NCI-H2107 (cell line): ENCODE data around the gene P2RY14.

Experiments used
- DNase-seq: peaks from one replicate; lab custom pipeline; 2025; lab: John Stamatoyannopoulos, UW

P2RY14 gene

DNA sequence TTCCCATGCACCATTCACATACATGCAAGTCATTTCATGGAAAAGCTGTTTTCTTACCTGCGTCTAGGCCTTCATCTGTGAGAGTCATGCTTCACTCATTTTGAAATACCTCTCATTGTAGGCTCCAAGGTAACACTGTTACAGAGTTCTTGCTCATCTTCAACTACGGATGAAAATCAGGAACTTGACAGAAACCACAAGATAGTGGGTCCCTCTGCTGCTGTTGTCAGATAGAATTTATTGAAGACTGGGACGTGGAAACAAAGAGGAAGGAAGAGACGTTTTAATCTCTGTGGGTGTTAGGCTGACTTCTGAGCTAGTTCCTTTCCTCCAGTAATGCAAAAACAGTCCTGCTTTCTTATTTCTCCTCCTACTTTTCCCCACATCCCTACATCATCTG lies at the start of gene P2RY14:
P2RY14 (minus strand) TSS at position 313 of the 400 bp plus-strand sequence. CDS start 64,226 bp downstream, outside the sequence.
- DNase-seq, result no peak

GRCh38 chr3:151327571-151328198 lies 49.3 kb upstream of the P2RY14 start:
- DNase-seq, result no peak

DNA sequence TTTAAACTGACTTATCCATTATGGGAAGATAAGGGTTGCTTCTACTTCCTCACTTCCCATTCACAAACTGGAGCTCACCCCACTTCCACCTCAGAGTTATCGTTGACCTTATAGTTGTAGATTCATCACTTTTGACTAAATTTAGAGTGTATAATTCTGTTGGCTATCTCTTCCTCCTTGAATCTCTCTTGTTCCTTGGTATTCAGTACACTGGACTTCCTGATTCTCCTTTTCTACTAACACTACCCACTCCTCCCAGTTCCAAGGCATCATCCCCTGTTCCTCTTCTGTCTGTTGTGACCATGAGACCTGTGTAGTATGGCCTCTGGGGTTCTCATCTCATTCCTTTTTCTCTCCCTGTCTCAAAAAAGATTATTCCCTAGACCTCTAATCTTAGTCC lies 44.2 kb upstream of the P2RY14 start:
- no peak for DNase-seq

GRCh38 chr3:151321526-151321925 lies 43.2 kb upstream of the P2RY14 start:
- no peak for DNase-seq

DNA sequence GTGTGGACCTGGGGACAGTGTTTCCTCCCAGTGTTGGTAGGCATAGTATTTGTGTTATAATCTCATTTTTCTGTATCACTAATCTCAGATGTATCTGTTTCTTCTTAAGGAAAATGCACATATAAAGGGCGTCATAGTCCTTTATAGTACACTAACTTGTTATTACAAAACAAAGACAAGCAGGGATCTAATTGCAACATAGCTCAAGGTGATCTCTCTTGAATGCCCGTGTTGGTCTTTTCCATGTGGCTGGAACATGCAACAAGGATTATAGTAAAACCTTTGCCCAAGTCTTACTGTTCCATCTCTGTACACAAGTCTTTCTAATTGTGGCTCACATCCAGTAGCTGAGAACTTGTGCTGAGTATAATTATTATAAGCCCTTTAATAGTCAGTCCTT lies 41.8 kb upstream of the P2RY14 start:
- no peak for DNase-seq

DNA sequence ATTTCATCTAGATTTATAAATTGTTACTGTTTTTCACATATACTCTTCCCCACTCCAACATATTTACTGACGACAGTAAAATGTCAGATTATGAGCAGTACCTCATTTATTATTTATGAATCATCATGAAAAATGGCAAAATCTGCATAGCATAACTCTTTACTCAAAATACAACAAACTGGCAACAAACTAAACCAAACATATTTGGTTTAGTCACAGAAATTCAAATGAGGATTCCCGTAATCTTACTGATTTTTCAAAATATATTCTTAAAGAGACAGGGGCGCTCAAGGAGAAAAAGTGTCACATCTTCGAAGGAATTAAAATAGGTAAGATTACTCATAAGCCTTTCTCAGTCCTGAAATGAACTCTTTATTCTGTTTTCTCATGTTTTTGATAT lies 41.3 kb upstream of the P2RY14 start:
- no peak for DNase-seq

GRCh38 chr3:151318991-151319390 lies 40.6 kb upstream of the P2RY14 start:
- DNase-seq, result no peak

GRCh38 chr3:151318313-151318712 lies 40.0 kb upstream of the P2RY14 start:
- no peak for DNase-seq

GRCh38 chr3:151316267-151316991 lies 38.1 kb upstream of the P2RY14 start, which contains the start of gene GPR87:
Gene GPR87 (minus strand): TSS chr3:151316820. CDS start chr3:151300100, 16,720 bp downstream.
- DNase-seq, result no peak

DNA sequence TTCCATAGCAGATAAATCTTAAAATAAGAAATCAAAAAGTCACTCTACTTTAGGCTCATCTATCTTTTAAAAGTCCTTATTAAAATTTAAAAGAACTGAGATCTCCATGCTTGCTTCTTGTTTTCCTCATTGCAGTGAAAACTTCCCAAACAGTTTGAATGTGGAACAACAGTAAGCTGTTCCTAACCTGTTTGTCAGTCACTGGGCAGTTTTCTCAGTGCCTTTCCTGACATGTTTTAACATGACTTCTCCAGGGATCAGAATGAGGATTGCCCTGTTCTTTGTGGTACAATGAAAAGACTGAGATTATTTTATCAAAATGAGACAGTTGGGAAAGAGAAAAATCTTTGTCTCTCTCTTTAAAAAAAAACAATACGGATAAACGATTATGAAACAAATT lies 37.5 kb upstream of the P2RY14 start:
- no peak for DNase-seq

DNA sequence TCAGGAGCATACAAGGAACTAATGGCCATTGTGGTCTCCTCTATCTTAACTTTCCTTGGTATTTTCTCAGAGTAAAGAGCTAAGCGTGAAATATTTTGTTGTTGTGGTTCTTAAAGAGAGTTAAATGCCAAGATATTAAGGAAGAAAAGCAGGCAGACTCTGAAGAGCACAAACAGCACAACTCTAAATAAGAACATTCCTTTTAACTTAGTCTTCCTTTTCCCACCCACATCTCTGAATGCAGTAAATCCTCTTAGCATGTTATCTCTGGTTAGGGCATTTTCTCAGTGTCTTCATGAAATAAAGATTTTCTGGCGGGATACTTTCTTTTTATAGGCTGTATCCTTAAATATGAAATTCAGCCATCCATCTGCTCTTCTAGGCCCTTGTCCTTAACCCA lies 36.8 kb upstream of the P2RY14 start:
- no peak for DNase-seq

DNA sequence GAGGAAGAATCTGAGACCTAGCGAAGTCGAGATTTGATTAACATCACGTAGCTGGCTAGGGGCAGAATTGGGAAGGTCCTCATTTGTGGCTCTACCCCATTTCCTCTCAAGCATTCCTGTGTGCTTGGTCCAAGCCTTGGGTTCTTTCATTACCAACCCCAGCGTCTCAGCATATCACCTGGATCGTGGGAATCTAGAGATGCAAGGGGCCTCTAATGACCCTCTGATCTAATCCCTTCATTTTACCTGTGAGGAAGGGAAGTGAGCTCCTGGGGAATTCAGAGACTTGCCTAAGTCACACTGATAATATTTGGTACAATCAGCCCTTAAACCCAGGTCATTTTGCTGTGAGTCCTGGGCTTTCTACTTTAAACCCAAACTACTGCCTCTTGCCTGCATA lies 36.3 kb upstream of the P2RY14 start:
- no peak for DNase-seq

DNA sequence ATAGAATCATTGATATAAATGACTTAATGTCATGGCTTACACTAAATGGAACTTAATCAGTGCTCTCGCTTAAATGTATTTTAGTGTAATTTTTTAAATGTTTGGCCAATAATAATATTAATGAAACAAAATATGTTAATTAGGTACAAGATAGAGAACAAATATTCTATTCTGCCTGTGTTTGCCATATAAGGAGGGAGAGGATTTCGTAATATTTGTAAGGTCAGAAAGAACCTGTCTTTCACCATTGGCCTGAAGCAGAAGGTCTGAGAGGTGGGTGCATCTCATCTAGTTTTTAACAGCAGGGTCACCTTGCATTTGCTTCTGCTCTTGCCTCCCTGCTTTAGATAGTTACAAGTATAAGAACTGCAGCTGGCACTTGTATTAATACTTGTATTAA lies 35.8 kb upstream of the P2RY14 start:
- DNase-seq, result no peak

DNA sequence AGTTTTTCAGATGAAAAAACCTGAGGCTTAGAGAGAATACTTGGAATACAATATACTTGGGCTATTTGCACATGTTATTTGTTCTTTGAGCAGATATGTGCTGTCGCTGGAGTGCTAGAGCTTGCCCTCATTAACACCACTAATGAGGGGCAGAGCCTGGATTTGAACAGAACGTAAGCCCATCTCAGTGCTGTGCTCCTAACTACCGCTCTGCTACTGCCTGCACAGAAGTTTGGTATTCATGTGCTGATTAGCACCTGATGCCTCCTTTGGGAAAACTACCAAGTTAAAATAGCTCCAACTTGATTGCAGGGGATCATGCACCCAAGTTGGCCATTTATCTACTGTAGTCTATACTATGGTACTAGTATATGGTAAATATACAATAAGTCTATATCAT lies 34.6 kb upstream of the P2RY14 start:
- no peak for DNase-seq

GRCh38 chr3:151309566-151309965 lies 31.2 kb upstream of the P2RY14 start:
- no peak for DNase-seq

- no peak for DNase-seq
Observed at GRCh38 chr3:151307583-151308488, 29.5 kb upstream of the P2RY14 start.

- no peak for DNase-seq
Observed at GRCh38 chr3:151307131-151307530, 28.8 kb upstream of the P2RY14 start.

DNA sequence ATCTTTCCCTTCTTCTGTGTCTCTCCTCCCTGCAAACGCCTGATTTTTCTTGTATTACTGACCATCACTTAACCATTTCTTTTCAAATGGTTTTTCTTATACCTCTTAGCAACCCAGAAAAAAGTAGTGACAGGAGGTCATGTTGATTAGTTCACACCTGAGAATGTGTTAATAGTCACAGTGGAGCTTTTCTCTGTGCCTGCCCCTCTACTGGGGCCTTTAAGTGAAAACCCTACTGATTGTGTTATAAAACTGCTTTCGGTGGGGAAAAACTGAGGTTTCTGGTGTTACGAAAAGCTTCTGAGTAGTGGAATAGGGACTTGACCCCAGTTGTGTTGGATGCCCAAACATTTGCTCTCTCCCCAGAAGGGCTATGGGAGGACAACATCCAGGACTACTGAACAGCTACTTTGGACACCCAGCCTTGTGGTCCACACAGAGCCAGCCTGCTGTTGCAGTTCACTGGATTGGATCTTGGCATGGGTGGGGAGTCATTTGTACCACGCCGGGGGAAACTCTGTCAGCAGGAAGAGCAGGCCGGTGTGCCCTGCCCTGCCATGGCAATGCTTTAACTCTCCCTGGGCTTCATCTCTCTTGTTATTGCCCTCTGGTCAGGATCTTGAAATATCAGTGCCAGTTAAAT lies 27.9 kb upstream of the P2RY14 start:
- DNase-seq, result no peak

DNA sequence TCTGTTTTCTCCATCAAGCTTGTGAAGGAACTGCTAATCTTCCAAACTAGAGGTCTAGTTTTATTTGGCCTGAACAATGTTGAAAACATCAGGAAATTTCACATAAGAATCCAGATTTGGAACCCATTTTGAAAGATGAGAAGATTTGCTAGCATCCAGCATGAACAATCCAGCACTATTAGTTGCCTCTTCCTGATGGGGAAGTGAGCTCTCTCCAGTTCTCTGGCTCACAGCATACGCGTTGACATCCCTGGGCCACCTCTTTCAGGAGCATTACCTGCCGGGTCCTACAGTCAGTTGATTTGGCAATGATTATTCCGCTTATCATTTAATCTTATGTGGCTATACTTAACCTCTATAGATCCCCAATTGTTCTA lies 27.4 kb upstream of the P2RY14 start:
- no peak for DNase-seq

- DNase-seq, result no peak
Observed at GRCh38 chr3:151305060-151305774, 26.9 kb upstream of the P2RY14 start.

DNA sequence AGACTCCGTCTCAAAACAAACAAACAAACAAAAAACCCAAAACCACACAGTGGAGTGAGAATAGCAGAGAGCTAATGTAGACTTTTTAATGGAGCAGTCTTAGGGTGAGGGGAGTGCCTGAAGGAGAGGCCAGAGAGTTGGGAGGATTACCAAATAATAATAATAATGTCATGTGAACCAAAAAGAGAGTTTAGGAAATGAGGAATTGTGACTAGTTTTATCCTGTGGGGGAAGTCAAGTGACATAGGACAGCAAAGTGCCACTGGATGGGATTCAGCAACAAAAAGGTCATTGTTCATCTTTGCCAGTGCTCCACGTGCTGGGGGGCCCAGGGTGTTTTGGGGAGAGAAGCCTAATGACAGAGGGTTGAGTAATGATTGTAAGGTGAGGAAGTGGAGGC lies 25.4 kb upstream of the P2RY14 start:
- no peak for DNase-seq

DNA sequence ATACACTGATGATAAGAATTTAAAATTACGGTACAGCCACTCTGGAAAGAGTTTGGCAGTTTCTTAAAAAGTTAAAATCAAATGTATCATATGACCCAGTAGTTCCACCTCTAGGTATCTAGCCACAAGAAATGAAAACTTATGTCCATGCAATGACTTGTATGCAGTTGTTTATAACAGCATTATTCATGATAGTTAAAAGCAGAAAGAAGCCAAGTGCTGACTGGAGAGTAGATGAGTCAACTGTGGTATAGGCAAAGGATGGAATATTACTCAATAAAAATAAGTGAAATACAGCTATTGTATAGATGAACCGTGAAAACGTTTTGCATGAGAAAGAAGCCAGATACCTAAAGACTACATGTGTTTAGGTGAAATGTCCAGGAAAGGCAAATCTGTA lies 23.4 kb upstream of the P2RY14 start:
- no peak for DNase-seq
